ENCODE data around the gene TTC21A.
A peak's percentile ranks its signal among the peaks of the same experiment; 100 is the strongest.
"Not testable (repeated sequence)": the region's sequence is repeated elsewhere in the genome, so short reads cannot be mapped to it uniquely, and the experiment has no call there.

The TTC21A gene, protein sequence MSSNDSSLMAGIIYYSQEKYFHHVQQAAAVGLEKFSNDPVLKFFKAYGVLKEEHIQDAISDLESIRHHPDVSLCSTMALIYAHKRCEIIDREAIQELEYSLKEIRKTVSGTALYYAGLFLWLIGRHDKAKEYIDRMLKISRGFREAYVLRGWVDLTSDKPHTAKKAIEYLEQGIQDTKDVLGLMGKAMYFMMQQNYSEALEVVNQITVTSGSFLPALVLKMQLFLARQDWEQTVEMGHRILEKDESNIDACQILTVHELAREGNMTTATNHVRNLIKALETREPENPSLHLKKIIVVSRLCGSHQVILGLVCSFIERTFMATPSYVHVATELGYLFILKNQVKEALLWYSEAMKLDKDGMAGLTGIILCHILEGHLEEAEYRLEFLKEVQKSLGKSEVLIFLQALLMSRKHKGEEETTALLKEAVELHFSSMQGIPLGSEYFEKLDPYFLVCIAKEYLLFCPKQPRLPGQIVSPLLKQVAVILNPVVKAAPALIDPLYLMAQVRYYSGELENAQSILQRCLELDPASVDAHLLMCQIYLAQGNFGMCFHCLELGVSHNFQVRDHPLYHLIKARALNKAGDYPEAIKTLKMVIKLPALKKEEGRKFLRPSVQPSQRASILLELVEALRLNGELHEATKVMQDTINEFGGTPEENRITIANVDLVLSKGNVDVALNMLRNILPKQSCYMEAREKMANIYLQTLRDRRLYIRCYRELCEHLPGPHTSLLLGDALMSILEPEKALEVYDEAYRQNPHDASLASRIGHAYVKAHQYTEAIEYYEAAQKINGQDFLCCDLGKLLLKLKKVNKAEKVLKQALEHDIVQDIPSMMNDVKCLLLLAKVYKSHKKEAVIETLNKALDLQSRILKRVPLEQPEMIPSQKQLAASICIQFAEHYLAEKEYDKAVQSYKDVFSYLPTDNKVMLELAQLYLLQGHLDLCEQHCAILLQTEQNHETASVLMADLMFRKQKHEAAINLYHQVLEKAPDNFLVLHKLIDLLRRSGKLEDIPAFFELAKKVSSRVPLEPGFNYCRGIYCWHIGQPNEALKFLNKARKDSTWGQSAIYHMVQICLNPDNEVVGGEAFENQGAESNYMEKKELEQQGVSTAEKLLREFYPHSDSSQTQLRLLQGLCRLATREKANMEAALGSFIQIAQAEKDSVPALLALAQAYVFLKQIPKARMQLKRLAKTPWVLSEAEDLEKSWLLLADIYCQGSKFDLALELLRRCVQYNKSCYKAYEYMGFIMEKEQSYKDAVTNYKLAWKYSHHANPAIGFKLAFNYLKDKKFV (N-terminal part only)

DNA sequence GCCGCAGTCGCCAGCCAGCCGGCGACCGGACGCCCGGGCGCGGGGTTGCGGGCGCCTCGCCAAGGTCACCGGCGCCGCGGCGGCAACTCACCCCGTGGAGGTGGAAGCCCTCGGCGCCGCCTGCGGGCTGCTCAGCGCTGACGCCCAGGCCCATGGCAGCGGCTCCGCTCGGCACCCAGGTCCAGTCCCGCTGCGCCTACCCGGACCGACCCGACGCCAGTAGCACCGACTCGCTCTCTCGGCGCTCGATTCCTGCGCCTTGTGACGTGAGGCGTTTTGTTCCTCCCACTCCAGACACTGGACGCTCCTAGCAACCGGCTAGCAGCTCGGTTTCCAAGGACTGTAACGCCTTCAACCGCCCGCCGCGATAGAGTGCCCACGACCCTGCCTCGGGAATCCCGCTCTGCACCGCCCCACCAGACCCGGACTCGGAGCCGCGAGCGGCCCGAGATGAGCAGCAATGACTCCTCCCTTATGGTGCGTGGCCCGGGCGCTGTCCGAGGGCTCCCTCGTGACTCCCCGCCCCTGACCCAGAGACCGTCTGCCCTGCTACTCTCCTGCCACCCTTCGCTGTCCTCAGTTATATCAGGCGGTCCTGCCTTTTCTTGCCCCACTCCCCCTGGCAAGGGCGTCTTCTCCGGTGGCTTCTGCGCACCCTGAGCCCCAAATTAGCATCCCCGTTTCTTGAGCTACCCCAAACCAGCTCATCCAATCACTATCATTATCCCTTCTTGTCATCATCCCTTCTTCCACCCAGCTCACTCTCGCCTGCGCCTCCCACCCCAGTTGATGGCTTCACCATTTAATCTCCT lies at the start of gene TTC21A, which contains the start of gene GORASP1:
Gene TTC21A (plus strand): TSS at position 293 of the 812 bp plus-strand sequence. CDS start 158 bp downstream, at position 451.
Gene GORASP1 (minus strand): TSS at position 240 of the 812 bp plus-strand sequence. CDS start 86 bp downstream, at position 154.
- peak; percentile 52 for DNase-seq (ENCODE audit: low spot score)

DNA sequence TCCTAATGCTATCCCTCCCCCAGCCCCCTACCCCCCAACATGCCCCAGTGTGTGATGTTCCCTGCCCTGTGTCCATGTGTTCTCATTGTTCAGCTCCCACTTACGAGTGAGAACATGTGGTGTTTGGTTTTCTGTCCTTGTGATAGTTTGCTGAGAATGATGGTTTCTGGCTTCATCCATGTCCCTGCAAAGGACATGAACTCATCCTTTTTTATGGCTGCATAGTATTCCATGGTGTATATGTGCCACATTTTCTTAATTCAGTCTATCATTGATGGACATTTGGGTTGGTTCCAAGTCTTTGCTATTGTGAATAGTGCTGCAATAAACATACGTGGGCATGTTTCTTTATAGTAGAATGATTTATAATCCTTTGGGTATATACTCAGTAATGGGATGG lies 46.3 kb upstream of the TTC21A start:
- not testable (repeated sequence) for DNase-seq (ENCODE audit: low spot score)

DNA sequence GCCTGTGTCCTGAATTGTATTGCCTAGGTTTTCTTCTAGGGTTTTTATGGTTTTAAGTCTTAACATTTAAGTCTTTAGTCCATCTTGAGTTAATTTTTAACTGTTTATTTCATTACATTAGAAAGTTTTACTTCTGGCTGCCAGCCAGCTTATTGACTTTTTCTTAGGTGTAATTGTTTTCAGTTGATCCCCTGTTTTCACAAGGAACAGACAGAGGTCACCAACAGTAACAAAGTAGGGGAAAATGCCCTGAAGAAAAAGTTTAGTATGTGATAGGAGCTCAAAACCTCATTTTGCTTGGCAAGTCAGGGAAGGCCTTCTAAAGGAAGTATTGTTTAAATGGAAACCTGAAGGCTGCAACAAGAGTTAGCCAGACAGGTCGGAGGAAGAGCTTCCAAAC lies 45.3 kb upstream of the TTC21A start:
- no peak for DNase-seq (ENCODE audit: low spot score)

DNA sequence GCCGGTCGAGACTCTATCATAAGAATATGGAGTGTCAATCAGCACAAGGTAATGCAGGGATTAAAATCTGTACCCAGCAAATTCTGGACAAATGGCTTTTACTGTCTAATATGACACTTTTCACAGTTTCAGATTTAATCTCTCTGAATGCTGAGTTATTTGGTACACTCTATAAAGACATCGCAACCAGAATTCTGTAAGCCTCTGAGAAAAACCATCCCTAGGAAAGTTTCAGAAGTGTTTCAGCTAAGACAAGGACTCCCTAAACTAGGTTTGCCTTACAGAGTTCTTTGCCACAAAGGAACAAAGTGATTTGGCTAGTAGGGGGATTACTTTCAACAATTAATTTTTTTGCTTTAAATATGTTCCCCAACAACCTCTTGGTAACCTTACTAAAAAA lies 44.3 kb upstream of the TTC21A start:
- DNase-seq (ENCODE audit: low spot score) = no peak

DNA sequence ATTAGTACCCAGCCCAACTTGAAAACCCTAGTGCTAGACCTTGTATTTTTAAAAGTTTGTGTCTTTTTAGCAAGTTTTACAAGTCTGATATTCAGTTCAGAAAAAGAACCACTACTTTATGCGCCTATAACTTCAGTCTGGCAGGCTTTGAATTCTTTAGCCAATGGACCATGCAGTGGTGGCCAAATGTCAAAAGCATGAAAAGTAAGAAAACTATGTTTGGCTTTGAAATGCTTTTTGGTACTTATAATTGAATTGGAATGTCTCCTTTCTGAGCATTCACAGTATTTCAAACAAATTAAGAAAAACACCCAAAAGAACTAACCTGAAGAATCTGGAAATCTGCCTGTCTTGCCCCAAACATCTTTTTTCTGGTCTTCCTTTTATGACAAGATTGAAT lies 42.8 kb upstream of the TTC21A start:
- DNase-seq (ENCODE audit: low spot score) = no peak

DNA sequence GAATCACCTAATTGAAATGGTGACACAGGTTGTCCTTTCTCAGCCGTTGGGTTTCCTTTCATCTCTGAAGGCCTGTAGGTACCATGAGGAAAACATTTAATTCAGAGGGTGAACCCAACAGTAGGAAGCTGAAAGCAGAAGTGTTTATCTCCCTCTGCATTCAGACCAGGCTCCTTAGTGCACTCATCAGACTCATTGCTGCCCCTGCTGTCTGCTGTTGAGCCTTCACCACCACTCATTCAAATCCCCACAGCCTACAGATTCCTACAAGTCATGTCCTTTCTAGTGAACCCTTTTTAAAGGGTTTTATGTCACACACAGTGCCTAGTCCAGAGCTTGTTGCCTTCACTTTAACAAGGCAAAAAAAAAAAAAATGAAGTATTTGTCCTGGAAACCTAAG lies 42.3 kb upstream of the TTC21A start:
- peak; percentile 8 for DNase-seq (ENCODE audit: low spot score)

DNA sequence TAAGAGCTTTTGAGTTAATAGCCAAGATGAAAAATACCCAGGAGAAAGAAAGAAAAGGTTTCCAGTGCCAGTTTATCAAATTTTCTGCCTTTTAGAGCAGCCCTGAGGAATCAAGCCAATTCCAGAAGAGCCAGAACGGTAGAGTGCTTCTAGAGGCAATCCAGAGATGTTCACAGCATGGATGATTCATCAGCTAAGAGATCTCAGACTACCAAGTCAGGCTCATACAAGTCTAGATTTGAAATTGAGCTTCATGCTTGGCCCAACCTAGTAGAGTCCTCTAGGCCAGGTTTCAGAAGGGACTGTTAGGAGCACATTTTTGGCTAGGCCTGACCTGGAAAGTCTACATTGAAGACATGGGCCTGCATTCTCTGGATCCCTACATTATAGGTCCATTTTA lies 40.2 kb upstream of the TTC21A start:
- no peak for DNase-seq (ENCODE audit: low spot score)

DNA sequence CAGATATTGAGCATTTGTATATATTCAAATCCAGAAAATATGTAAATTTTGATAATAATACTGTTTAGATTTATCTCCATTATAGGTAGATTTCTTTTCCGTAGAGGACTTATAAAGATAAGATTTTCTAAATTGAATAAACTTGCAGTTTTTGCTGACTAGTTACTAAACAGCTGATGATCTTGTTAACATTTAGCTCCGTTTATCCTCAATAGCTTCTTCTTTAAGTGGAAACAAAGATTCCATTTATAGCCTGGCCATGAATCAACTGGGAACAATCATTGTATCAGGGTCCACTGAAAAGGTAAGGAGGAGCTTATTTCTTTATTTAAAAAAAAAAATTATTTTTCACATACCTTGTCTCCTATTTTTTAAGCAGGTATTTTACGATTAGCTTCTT lies 38.9 kb upstream of the TTC21A start:
- DNase-seq (ENCODE audit: low spot score) = no peak

DNA sequence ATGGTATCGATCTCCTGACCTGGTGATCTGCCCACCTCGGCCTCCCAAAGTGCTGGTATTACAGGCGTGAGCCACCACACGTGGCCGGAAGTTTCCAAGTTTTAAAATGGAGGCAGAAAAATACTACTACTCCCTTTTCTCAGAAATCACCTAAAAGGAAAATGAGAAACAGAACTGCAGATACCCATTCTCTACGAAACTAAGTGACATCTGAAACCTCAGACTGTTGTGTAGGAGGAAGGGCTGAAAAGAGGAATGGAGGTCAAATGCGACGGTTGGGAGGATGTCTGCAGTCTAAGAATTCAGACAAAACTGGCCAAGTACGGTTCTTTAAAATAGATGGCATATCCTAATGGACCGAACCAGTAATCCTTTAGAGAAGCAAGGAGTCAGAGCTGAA lies 31.6 kb upstream of the TTC21A start:
- no peak for DNase-seq (ENCODE audit: low spot score)

DNA sequence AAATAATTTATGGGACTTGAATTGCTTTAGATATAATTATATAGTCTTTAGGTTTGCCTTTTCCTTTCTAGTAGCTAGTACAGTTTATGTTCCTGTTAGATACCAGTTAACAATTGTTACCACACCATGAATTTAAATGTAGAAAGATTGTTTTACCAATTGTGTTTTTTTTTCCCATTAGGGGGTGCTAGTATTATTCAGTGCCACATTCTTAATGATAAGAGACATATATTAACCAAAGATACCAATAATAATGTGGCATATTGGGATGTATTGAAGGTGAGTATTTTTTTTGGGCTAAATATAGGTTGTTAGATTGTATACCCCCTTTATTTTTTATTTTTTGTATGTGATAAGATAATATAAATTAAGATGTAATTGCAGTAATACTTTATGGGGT lies 27.9 kb upstream of the TTC21A start:
- DNase-seq (ENCODE audit: low spot score) = no peak

DNA sequence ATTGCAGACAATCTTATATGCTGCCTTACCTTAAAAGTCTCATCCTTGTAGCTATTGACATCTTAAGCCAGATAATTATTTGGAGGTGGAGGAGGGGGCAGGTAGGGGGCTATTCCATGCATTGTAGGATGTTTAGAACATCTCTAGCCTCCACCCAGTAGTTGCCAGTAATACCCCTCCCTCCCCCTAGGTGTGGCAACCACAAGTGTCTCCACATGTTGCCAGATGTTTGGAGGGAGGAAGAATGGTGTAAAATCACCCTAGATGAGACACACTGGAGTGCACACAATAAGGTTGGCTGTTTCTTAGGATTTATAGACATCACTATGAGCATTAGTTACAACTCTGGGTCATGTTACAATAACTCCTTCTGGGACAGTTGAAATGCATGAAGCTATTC lies 27.5 kb upstream of the TTC21A start:
- no peak for DNase-seq (ENCODE audit: low spot score)

DNA sequence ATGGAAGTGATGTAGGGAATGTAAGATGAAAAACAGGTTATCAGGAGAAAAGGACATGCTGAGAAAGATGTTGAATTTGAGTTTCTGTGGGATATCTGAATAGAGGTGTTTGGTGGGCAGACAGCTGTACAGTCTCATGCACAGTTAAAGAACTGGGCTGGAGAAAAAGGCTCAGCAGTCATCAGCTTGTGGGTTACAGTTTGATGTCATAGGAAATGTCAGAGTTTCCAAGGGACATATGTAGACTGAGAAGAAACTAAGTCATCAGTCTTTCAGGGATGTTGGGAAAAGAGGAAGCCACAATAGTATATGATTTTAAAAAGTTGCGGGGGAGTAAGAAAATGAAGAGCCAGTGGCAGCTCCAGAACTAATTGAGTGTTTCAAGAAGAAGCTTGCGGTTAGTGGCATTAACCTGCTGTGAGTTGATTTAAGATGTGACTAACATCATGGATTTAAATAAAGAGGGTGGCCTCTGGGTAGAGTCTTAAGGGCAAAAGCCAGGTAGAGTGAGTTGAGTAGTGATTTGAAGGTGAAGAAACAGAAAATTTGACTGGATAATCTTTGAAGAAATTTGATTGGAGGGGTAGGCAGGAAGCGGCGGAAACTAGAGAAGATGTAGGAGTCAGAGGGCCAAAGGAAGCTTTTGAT lies 24.7 kb upstream of the TTC21A start:
- no peak for DNase-seq (ENCODE audit: low spot score)

DNA sequence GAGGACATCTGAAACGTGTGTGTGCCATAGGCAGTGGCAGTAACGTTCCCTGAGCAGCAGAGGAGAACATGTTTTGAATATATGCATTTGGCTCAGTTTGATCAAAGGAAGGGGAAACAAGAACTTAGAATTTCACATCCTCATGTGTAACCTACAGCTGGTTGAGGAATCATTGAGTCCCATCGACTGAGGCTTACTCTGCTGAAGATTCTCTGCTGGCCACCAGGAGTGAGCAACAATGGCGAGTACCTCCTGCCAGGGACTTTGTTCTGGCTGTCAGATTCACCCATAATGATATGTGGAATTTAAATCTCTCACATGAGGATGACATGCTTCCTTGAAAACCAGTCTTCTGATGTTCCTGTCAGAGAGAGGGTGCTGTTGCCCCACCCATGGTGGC lies 21.3 kb upstream of the TTC21A start:
- DNase-seq (ENCODE audit: low spot score) = no peak

DNA sequence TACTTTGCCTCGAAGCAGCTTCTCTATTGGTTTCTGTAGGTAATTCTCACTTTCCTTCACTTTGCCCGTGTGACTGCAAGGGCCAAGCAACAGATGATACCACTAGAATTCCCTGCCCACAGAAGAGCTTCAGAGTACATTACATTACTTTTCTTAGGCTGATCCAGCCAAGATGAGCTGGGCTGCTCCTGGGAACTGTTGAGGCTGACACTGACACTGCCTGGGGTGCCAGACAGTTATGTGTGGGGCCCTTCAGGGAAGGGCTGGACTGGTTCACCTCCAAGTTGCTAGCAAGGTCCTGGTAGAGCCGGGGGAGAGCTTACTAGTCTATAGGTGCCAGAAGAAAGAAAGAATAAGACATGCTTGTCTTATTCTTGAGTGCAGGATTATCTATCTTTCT lies 19.0 kb upstream of the TTC21A start:
- no peak for DNase-seq (ENCODE audit: low spot score)

DNA sequence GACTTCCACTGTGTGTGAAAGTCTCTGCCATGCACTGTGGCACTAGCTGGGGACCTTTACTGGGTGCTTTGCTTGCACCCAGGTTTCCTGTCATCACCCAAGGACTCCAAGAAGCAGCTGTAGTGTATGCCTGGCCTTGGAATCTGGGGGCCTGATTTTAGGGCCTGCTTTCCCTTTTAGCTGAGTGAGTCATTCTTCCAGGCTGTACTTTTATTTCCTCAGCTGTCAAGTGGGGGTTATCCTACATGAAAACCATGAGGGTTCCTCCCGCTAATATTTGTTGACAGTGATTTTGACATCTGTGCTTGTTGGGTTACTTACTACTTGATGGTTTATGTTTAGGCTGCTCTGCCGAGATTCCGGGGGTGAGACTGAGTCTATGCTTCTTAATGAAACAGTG lies 18.6 kb upstream of the TTC21A start:
- DNase-seq (ENCODE audit: low spot score) = no peak

DNA sequence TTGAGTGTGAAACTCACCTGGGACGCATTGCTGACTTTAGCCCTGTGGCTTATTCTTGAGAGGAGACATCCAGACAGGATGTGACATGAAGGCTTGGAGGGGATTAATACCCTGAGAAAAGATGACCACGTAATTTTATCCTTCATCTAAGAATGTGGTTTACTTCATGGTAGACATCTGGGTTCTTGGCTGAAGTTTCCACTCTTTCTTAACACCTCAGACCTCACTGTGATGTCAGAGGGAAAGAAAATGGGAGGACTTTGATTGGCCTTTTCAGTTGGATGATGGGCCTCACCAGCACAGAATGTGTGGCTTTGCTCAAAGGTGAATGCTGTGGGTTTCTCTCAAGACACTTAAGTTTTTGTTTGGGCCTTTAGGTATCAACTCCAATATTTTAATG lies 16.6 kb upstream of the TTC21A start:
- DNase-seq (ENCODE audit: low spot score) = no peak

DNA sequence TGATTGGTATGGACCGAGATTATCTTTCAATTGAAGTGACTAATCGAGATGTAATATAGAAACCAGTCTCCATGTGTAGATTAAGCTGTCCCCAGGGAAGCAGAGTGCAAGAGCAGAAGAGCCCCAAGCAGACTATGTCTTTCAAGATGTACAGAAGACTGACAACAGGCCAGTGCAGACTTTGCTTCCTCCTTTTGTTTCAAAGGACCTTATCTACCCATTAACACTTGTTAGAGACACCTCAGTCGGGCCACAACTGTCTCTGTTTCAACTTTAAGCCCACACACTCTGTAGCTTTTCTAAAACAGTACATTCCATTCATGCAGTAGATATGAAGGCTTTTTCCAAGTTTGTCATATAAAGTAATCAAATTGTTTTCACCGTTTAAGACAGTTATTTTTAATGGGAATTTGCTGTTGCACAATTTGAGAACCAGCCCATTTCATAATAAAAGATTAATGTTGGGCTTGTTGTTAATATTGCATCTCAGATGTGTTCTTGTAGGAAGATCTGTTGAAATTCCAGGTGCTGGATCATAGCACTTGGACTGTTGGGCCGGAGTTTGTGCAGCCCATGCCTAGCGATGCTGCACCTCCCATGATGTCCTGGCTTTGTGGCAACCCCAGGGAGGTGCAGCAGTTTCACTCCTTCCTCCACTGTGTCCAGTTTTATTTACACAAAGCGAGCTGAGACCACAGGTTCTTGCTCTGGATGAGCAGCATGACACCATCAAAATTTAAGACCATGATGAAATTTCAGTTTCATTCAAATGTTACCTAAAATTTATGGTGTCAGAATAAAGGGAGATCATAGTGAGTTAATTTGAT lies 12.4 kb upstream of the TTC21A start:
- DNase-seq (ENCODE audit: low spot score) = no peak

DNA sequence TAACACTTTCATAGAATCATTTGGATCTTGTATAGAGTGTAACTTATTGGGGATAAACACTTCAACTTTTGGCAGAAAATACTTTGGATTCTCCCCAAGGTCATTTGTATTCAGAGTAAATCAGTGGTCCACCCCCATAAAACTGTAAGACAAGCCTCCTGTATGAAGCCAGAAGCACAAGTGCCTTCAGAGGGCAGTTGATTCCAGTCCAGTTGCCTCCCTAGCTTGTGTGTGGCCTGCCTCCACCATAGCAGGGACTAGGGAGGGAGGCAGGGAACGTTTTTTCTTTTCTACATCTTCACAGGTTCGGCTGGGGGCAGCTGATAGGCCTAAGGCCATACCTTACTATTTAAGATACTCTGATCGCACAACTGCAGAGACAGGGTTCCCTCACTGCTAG lies 11.7 kb upstream of the TTC21A start:
- no peak for DNase-seq (ENCODE audit: low spot score)

DNA sequence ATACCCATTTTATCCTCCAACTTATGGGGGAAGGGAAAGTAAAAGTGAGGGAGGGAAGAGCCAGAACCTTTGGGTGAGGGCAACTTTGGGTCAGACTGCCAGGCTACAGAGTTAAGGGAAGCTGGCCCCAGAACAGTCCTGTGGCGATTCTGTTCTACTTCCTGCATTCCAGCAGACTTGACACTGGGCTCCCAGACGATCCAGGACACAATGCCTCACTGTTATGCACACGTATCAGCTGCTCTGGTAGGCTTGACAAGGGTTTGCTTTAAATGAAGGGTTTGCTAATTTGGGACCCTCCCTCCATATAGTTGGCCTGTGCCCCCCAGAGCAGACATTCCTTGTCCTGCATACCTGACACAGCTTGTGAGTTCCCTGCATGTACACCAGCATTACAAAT lies 10.7 kb upstream of the TTC21A start:
- no peak for DNase-seq (ENCODE audit: low spot score)

All from CD4-positive, alpha-beta T cell treated with Interleukin-6 at 100 ng/mL for 8 hours (primary cell).